Fibroblast of pulmonary artery (primary cell): Measurements from ENCODE around the gene GNB1L.

Experiments
- DNase-seq: peaks from one replicate; pipeline ENCODE4 v3.0.0-alpha.2; 2010; ENCODE audit warnings: low read depth
- H3K4me3 ChIP-seq: replicated peaks from 2 replicates; pipeline ENCODE4 v1.5.1; 2011; ENCODE audit warnings: low read depth, mild to moderate bottlenecking, control low read depth, low read length, moderate library complexity
- TF ChIP-seq, protein P1 (sequence below): IDR thresholded peaks from 2 replicates; pipeline ENCODE4 v1.5.1; 2011; ENCODE audit warnings: mild to moderate bottlenecking, control low read depth, low read length, inconsistent platforms; ENCODE audit errors: missing control alignments

Gene GNB1L

GRCh38 chr22:19733755-19734154, 120.9 kb downstream of the GNB1L start:
- DNase-seq: no peak
- TF ChIP-seq, protein P1, sequence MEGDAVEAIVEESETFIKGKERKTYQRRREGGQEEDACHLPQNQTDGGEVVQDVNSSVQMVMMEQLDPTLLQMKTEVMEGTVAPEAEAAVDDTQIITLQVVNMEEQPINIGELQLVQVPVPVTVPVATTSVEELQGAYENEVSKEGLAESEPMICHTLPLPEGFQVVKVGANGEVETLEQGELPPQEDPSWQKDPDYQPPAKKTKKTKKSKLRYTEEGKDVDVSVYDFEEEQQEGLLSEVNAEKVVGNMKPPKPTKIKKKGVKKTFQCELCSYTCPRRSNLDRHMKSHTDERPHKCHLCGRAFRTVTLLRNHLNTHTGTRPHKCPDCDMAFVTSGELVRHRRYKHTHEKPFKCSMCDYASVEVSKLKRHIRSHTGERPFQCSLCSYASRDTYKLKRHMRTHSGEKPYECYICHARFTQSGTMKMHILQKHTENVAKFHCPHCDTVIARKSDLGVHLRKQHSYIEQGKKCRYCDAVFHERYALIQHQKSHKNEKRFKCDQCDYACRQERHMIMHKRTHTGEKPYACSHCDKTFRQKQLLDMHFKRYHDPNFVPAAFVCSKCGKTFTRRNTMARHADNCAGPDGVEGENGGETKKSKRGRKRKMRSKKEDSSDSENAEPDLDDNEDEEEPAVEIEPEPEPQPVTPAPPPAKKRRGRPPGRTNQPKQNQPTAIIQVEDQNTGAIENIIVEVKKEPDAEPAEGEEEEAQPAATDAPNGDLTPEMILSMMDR: no peak
- no peak overlapping the region for H3K4me3 ChIP-seq
